IMR-90 (cell line): ENCODE measurements around the gene BRF1. TPM values are rescaled to one million over a fixed set of nuclear protein-coding genes. Genes with fewer than 3 reads are reported as not detected.
A peak's percentile ranks its signal among the peaks of the same experiment; 100 is the strongest.

Source experiments
- ATAC-seq: fragments of 200-7000 bp; cut with Tn5 transposase; 2 replicates; pipeline ENCODE4 v1.9.1; 2020; ENCODE audit warnings: low read depth, mild to moderate bottlenecking, moderate library complexity
- BruUV-seq: library from RNA; stranded (reverse); fragments of 400-500 nt; replicated peaks from 2 replicates; lab custom pipeline; 2021; lab: Mats Ljungman, UMichigan
- CTCF ChIA-PET: fragments of 300-600 bp; formaldehyde crosslinking; extraction: SDS; loops from one replicate; lab custom pipeline; 2021; ENCODE audit warnings: antibody characterized with exemption; lab: Yijun Ruan, JAX
- POLR2A ChIA-PET: fragments of 300-600 bp; sonication (Branson Sonifier 250); formaldehyde crosslinking; loops from one replicate; lab custom pipeline; 2022; ENCODE audit warnings: antibody characterized with exemption; ENCODE audit not compliant: unreplicated experiment; lab: Charles Lee
- DNase-seq: peaks from one replicate; pipeline ENCODE4 v3.0.0; 2013
- H2AFZ ChIP-seq: replicated peaks from 2 replicates; pipeline ENCODE3; 2013; ENCODE audit warnings: low read length, mild to moderate bottlenecking; ENCODE audit not compliant: poor library complexity
- H2AK5ac ChIP-seq: 2 replicates; pipeline ENCODE4 v1.6.1; 2013; ENCODE audit warnings: low read depth, low read length, inconsistent platforms
- H2AK9ac ChIP-seq: replicated peaks from 2 replicates; pipeline ENCODE3; 2013; ENCODE audit warnings: mild to moderate bottlenecking, low read depth, low read length, moderate library complexity; ENCODE audit not compliant: poor library complexity
- H2BK120ac ChIP-seq: 2 replicates; pipeline ENCODE4 v1.6.1; 2013; ENCODE audit warnings: low read depth, low read length, inconsistent platforms
- H2BK15ac ChIP-seq: 3 replicates; pipeline ENCODE4 v1.6.1; 2013; ENCODE audit warnings: low read depth, low read length, inconsistent platforms
- H2BK20ac ChIP-seq: 2 replicates; pipeline ENCODE4 v1.6.1; 2013; ENCODE audit warnings: low read depth, mild to moderate bottlenecking, inconsistent platforms, low read length, moderate library complexity
- H2BK5ac ChIP-seq: 2 replicates; pipeline ENCODE4 v1.6.1; 2013; ENCODE audit warnings: mild to moderate bottlenecking, low read depth, low read length, inconsistent platforms; ENCODE audit not compliant: poor library complexity, severe bottlenecking
- H3K14ac ChIP-seq: replicated peaks from 2 replicates; pipeline ENCODE4 v1.6.1; 2013; ENCODE audit warnings: low read depth, low read length, inconsistent platforms
- H3K18ac ChIP-seq: 2 replicates; pipeline ENCODE4 v1.6.1; 2013; ENCODE audit warnings: low read depth, low read length, control low read depth
- H3K23ac ChIP-seq: 2 replicates; pipeline ENCODE4 v1.6.1; 2013; ENCODE audit warnings: low read depth, low read length, inconsistent platforms
- H3K27ac ChIP-seq: 2 replicates; pipeline ENCODE4 v1.5.1; 2013; ENCODE audit warnings: mild to moderate bottlenecking, control low read depth, low read length; ENCODE audit not compliant: insufficient read depth
- H3K27me3 ChIP-seq: 2 replicates; pipeline ENCODE4 v1.6.1; 2013; ENCODE audit warnings: low read length; ENCODE audit not compliant: control insufficient read depth, insufficient read depth
- H3K36me3 ChIP-seq: 2 replicates; pipeline ENCODE4 v1.6.1; 2013; ENCODE audit warnings: low read length, mixed read lengths; ENCODE audit not compliant: control insufficient read depth, insufficient read depth
- H3K4ac ChIP-seq: 2 replicates; pipeline ENCODE4 v1.6.1; 2013; ENCODE audit warnings: low read depth, low read length, inconsistent platforms
- H3K4me1 ChIP-seq: 2 replicates; pipeline ENCODE4 v1.6.1; 2013; ENCODE audit warnings: low read length, mixed read lengths; ENCODE audit not compliant: control insufficient read depth, insufficient read depth
- H3K4me2 ChIP-seq: 2 replicates; pipeline ENCODE4 v1.6.1; 2013; ENCODE audit warnings: low read depth, mild to moderate bottlenecking, control low read depth, low read length, moderate library complexity
- H3K4me3 ChIP-seq: 2 replicates; pipeline ENCODE4 v1.5.1; 2013; ENCODE audit warnings: low read depth, mild to moderate bottlenecking, control low read depth, low read length, moderate library complexity; ENCODE audit not compliant: insufficient read depth
- H3K56ac ChIP-seq: 2 replicates; pipeline ENCODE4 v1.6.1; 2013; ENCODE audit warnings: low read length, inconsistent platforms; ENCODE audit not compliant: insufficient read depth; ENCODE audit errors: extremely low read depth
- H3K79me1 ChIP-seq, 2 experiments: 2 replicates each; pipeline ENCODE4 v1.6.1; 2013; ENCODE audit warnings: low read length in 2 of 2, inconsistent platforms in 1 of 2, low read depth in 1 of 2
- H3K9ac ChIP-seq: 2 replicates; pipeline ENCODE4 v1.6.1; 2013; ENCODE audit warnings: low read depth, low read length, control low read depth
- H3K9me1 ChIP-seq: 2 replicates; pipeline ENCODE4 v1.6.1; 2013; ENCODE audit warnings: low read length, inconsistent platforms; ENCODE audit not compliant: insufficient read depth
- H3K9me3 ChIP-seq: 2 replicates; pipeline ENCODE4 v1.6.1; 2013; ENCODE audit warnings: low read length; ENCODE audit not compliant: control insufficient read depth, insufficient read depth
- H4K20me1 ChIP-seq: 2 replicates; pipeline ENCODE4 v1.6.1; 2013; ENCODE audit warnings: low read length, inconsistent platforms; ENCODE audit not compliant: insufficient read depth
- H4K5ac ChIP-seq: 2 replicates; pipeline ENCODE4 v1.6.1; 2013; ENCODE audit warnings: mild to moderate bottlenecking, low read depth, low read length, control low read depth
- H4K8ac ChIP-seq, 2 experiments: 2 replicates each; pipeline ENCODE4 v1.6.1; 2013; ENCODE audit warnings: low read depth in 2 of 2, low read length in 2 of 2, control low read depth in 1 of 2, inconsistent platforms in 1 of 2
- H4K91ac ChIP-seq: 2 replicates; pipeline ENCODE4 v1.6.1; 2013; ENCODE audit warnings: low read depth, low read length, inconsistent platforms; ENCODE audit not compliant: insufficient read depth
- CHD1 ChIP-seq: IDR thresholded peaks from 2 replicates; pipeline ENCODE4 v1.6.1; 2012; ENCODE audit warnings: low read depth, low read length, improper control_type of control experiment
- FOS ChIP-seq: fragments of 150-350 bp; IDR thresholded peaks from 2 replicates; pipeline ENCODE4 v1.6.1; 2016; ENCODE audit warnings: low read depth, low read length
- MAZ ChIP-seq: IDR thresholded peaks from 2 replicates; pipeline ENCODE4 v1.6.1; 2012; ENCODE audit warnings: low read depth, mild to moderate bottlenecking, low read length, improper control_type of control experiment, moderate library complexity, borderline replicate concordance
- RAD21 ChIP-seq: IDR thresholded peaks from 2 replicates; pipeline ENCODE4 v1.6.1; 2012; ENCODE audit warnings: low read length, improper control_type of control experiment
- WGBS, 2 experiments: methylation state at CpG; one replicate each; pipeline versions ENCODE4 v1.1.5 to v1.1.7; 2013; ENCODE audit warnings: missing lambda C conversion rate in 2 of 2; ENCODE audit not compliant: insufficient read length in 1 of 2; ENCODE audit errors: extremely low coverage in 2 of 2; 5-methylcytosine and 5-hydroxymethylcytosine counted together
- dilution Hi-C: fragments of 300-500 bp; cut with HindIII; formaldehyde crosslinking; loops from one replicate; pipeline ENCODE4 v1.14.3; 2018; ENCODE audit warnings: low sequenced_read_pairs; ENCODE audit not compliant: unreplicated experiment
- in situ Hi-C: fragments of 300-500 bp; cut with MboI; formaldehyde crosslinking; loops from 3 replicates; pipeline ENCODE4 v1.14.3; 2019; ENCODE audit warnings: low sequenced_read_pairs, inconsistent platforms, mixed read lengths
- intact Hi-C: fragments of 100-400 bp; cut with micrococcal nuclease; formaldehyde crosslinking; loops from 2 replicates; pipeline ENCODE4 v1.10.0; 2022
- polyA plus RNA-seq, 3 experiments: library from polyadenylated mRNA; depleted of rRNA; stranded (reverse); fragments of >200 nt; gene quantifications; 2 replicates each; pipeline ENCODE4 v1.2.3, GENCODE V29; 2012; ENCODE audit warnings: low replicate concordance in 1 of 3
- total RNA-seq: library from RNA; depleted of rRNA; stranded (reverse); fragments of >200 nt; gene quantifications from 2 replicates; pipeline ENCODE4 v1.2.3, GENCODE V29; 2012

BRF1 gene
- total and polyA plus RNA-seq, 2 of the 4 experiments (the other 2 are of a cell fraction): 12.4 to 16.7 TPM

DNA sequence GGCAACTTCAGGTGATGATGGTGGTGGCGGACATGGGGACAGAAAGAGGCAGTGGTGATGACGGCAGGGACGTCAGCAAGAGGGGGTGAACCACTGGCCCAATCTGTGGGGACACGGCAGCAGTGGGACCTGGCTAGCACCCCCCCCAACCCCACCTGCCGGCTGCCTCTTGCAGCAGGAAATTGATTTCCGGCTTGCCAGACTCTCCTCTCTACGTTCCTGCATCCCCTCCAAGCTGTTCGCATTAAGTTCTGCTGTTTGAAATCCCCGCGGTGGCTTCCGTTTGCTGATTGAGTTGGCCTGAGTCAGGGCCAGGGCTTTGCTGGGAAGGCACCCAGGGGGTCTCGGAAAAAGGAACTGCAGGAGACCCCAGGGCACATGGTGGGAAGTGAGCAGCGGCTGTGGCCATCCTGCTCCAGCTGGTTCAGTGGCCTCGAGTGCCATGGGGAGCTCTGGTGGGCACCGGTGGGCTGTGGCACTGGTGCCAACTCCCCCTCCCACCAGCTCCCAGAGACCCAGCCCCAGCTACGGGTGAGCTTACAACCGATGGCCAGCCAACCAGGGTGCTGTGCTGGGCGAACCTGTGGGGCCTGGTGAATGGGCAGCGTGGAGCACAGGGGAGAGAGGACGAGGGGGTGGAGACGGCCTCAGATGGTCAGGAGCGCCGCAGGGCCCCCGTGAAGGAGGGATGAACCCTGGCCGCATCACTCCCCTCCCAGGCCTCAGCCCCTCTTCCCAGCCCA is 105.1 kb downstream of the BRF1 start (continued):
- TF ChIP-seq MAZ: no peak

DNA sequence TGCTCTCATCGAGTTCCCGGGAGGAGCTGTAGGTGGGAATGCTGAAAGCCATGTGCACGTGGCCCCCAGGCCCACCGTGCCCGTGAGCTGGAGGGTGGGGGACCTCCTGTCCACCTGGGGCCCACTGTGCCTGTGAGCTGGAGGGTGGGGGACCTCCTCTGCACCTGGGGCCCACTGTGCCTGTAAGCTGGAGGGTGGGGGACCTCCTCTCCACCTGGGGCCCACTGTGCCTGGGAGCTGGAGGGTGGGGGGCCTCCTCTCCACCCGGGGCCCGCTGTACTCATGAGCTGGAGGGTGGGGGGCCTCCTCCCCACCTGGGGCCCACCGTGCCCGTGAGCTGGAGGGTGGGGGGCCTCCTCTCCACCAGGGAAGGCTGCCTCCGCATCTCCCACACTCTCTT is 105.8 kb downstream of the BRF1 start:
- ATAC-seq (no peak), DNase-seq (no peak)
- Histone ChIP-seq H4K91ac (no peak overlapping the region), H3K36me3 (no peaks in the 10 kb centered on the region), H2AK9ac (no peak overlapping the region), H3K27me3 (peaks cover 41% of the 10 kb centered on the region), H2BK20ac (no peak overlapping the region), H4K8ac (no peak overlapping the region), H4K5ac (no peak overlapping the region), H3K9ac (no peak overlapping the region), H3K23ac (no peak overlapping the region), H3K4ac (no peak overlapping the region), H3K79me1 (no peaks in the 10 kb centered on the region), H3K4me3 (no peak overlapping the region), H3K4me2 (no peak overlapping the region), H3K9me1 (no peaks in the 10 kb centered on the region), H2AFZ (peak overlapping the region; percentile 23), H2BK5ac (no peak overlapping the region), H3K14ac (no peak overlapping the region), H2AK5ac (no peak overlapping the region), H2BK120ac (no peak overlapping the region), H2BK15ac (no peak overlapping the region), H3K18ac (no peak overlapping the region), H3K9me3 (no peaks in the 10 kb centered on the region), H3K4me1 (peaks cover 10% of the 10 kb centered on the region; the same call in 1 of the 2 replicates), H4K20me1 (no peaks in the 10 kb centered on the region), H3K27ac (no peak overlapping the region), H3K56ac (no peak overlapping the region)
- TF ChIP-seq FOS (no peak), RAD21 (no peak), CHD1 (no peak)
- WGBS, 2 experiments: no CpG with 5 or more reads among the region's 10 CpGs
- ChIA-PET POLR2A (no interaction called here), CTCF (interaction anchor here (1.0 kb wide), 1 partner anchor 157 kb away, joined by 3 read pairs; no protein-coding TSS in a partner anchor)
- in situ Hi-C loops (no loop called here), dilution Hi-C loops (no loop called here), intact Hi-C loops (no loop called here)
- BruUV-seq: no TSS peak
